Fibroblast of skin of left biceps (primary cell): ENCODE data around the gene FBXW11.
A peak's percentile ranks its signal among the peaks of the same experiment; 100 is the strongest.

Experiments used
- DNase-seq, 2 experiments: peaks; one replicate each; pipeline ENCODE4 v3.0.0-alpha.2; 2013; ENCODE audit warnings: low read depth in 2 of 2

Gene FBXW11

GRCh38 chr5:171868236-171868635, 138.2 kb downstream of the FBXW11 start:
- DNase-seq: no peak

GRCh38 chr5:171867786-171868185, 138.7 kb downstream of the FBXW11 start:
- no peak for DNase-seq

GRCh38 chr5:171865471-171865870, 141.0 kb downstream of the FBXW11 start:
- no peak for DNase-seq

- DNase-seq: peak; percentile 83 to 85
Observed at GRCh38 chr5:171863935-171864334, 142.5 kb downstream of the FBXW11 start.

GRCh38 chr5:171862624-171863023, 143.8 kb downstream of the FBXW11 start:
- no peak for DNase-seq

- DNase-seq: no peak
Observed at GRCh38 chr5:171861381-171861780, 145.1 kb downstream of the FBXW11 start.

- no peak for DNase-seq
Observed at GRCh38 chr5:171858303-171858702, 148.1 kb downstream of the FBXW11 start.

GRCh38 chr5:171857489-171857876, 149.0 kb downstream of the FBXW11 start:
- DNase-seq: peak in 1 of 2 experiments; percentile 48

- DNase-seq: no peak
Observed at GRCh38 chr5:171855798-171856763, 150.4 kb downstream of the FBXW11 start.

GRCh38 chr5:171855265-171855664, 151.2 kb downstream of the FBXW11 start:
- DNase-seq: no peak

GRCh38 chr5:171852255-171852681, 154.2 kb downstream of the FBXW11 start:
- DNase-seq: no peak

- no peak for DNase-seq
Observed at GRCh38 chr5:171851251-171851650, 155.2 kb downstream of the FBXW11 start.

GRCh38 chr5:171850324-171850947, 156.0 kb downstream of the FBXW11 start:
- no peak for DNase-seq

- DNase-seq: no peak
Observed at GRCh38 chr5:171849585-171850323, 156.7 kb downstream of the FBXW11 start.

GRCh38 chr5:171848911-171849520, 157.4 kb downstream of the FBXW11 start:
- no peak for DNase-seq

GRCh38 chr5:171848486-171848885, 158.0 kb downstream of the FBXW11 start:
- no peak for DNase-seq

- DNase-seq: no peak
Observed at GRCh38 chr5:171848006-171848405, 158.4 kb downstream of the FBXW11 start.

- no peak for DNase-seq
Observed at GRCh38 chr5:171847026-171847425, 159.4 kb downstream of the FBXW11 start.

GRCh38 chr5:171846323-171846722, 160.1 kb downstream of the FBXW11 start:
- DNase-seq: no peak

- DNase-seq: no peak
Observed at GRCh38 chr5:171845857-171846256, 160.6 kb downstream of the FBXW11 start.

- DNase-seq: no peak
Observed at GRCh38 chr5:171845040-171845630, 161.3 kb downstream of the FBXW11 start.
